Activated naive CD4-positive, alpha-beta T cell treated with anti-CD3 and anti-CD28 coated beads for 36 hours (primary cell): ENCODE data around the gene NACC2. TPM values are rescaled to one million over a fixed set of nuclear protein-coding genes. Genes with fewer than 3 reads are reported as not detected.

ENCODE experiments used
- CTCF ChIA-PET: fragments of 350-600 bp; sonication (Branson Sonifier 250); formaldehyde crosslinking; loops from one replicate; lab custom pipeline; 2021; ENCODE audit warnings: antibody characterized with exemption; lab: Charles Lee
- DNase-seq: peaks from one replicate; pipeline ENCODE4 v3.0.0-alpha.2; 2020
- H3K27ac Mint-ChIP-seq: one replicate; pipeline ENCODE4 v1.8.0; 2021; ENCODE audit warnings: mild to moderate bottlenecking, mixed read lengths
- H3K27me3 Mint-ChIP-seq: one replicate; pipeline ENCODE4 v1.8.0; 2021; ENCODE audit warnings: low read depth, mixed read lengths
- H3K36me3 Mint-ChIP-seq: one replicate; pipeline ENCODE4 v1.8.0; 2021; ENCODE audit warnings: low read depth, mixed read lengths
- H3K4me1 Mint-ChIP-seq: one replicate; pipeline ENCODE4 v1.8.0; 2021; ENCODE audit warnings: low read depth, mixed read lengths
- H3K4me3 Mint-ChIP-seq: one replicate; pipeline ENCODE4 v1.8.0; 2021; ENCODE audit warnings: mild to moderate bottlenecking, moderate library complexity, mixed read lengths
- H3K9me3 Mint-ChIP-seq: one replicate; pipeline ENCODE4 v1.8.0; 2021; ENCODE audit warnings: mixed read lengths
- intact Hi-C: fragments of 100-400 bp; cut with micrococcal nuclease; formaldehyde crosslinking; loops from one replicate; pipeline ENCODE4 v1.15.1; 2023
- total RNA-seq, 2 experiments: library from RNA; stranded (reverse); gene quantifications; one replicate each; pipeline ENCODE4 v1.2.3, GENCODE V29; 2021

NACC2 gene
- total RNA-seq, 2 experiments from 2014 or later, result 3.4 to 3.5 TPM

DNA sequence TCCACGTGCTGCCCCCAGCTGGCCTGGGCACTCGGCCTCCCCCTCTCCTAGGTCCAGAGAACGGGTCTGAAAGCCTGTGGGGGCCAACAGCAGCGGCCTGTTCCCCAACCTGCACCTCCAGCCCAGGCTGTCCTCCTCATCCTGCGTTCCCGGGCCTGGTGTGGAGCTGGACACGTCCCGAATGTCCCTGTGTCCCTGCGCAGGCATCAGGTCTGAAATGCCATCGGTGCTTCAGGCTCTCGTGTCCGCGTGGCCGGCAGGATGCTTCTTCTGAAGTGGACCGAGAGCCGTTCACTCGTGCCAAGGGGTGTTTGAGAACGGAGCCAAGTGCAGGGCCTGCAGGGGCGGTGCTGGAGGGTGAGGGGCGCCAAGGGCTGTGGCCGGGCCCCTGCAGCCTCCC is 109.2 kb downstream of the NACC2 start:
- CTCF ChIA-PET, result no interaction called here
- H3K9me3 Mint-ChIP-seq, result no peaks in the 10 kb centered on the region
- H3K36me3 Mint-ChIP-seq, result no peaks in the 10 kb centered on the region
- peaks cover 9% of the 10 kb centered on the region for H3K4me1 Mint-ChIP-seq
- H3K27ac Mint-ChIP-seq, result no peak overlapping the region
- no peak overlapping the region for H3K4me3 Mint-ChIP-seq
- intact Hi-C loops, result no loop called here
- DNase-seq, result no peak
- H3K27me3 Mint-ChIP-seq, result no peaks in the 10 kb centered on the region

DNA sequence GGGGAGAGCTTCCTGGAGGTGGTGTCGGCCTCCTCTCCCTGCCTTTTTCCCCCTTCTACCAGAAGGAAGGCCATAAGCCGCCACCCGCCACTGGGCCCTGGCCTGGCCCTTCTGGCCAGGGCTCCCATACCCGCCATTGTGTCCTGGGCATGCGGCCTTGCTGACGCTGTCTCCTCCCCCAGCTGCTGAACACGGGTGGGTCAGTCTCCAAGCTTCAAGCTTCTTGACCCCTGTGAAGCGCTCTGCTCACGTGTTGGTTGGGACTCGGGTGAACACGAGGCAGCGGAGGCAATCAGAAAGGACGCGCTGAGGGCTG is 109.7 kb downstream of the NACC2 start:
- Mint-ChIP-seq H3K9me3 (no peaks in the 10 kb centered on the region), H3K27me3 (no peaks in the 10 kb centered on the region), H3K4me1 (peaks cover 7% of the 10 kb centered on the region), H3K27ac (no peak overlapping the region), H3K4me3 (no peak overlapping the region), H3K36me3 (no peaks in the 10 kb centered on the region)
- CTCF ChIA-PET, result no interaction called here
- no peak for DNase-seq
- intact Hi-C loops, result no loop called here

DNA sequence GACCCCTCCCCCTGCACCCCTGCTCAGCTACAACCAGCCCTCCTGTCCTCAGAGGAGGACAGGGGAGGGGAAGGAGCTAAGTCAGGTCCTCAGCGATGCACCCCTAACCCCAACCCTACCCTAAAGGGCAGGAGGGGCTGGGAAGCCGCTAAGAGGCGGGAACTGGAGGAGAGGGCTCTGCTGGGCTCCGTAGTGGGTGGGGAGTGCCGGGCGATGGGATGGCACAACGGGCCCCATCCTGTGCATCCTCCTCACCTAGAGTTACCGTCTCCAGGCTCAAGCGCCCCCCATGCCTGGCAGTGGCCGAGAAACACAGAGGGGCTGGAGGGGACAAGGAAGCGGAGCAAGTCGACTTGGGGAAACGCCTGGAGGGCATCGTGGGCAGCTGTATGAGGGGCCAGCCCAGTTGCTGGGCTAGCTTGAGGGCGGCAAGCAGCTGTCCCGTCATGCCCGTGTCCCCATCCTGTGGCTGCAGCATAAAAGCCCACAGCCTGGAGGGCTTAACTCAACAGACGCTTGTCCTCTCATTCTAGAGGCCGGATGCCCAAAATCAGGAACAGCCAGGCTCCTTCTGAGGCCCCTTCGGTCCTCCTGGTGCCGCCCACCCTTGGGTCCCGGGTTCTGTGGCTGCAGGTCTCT is 110.9 kb downstream of the NACC2 start:
- Mint-ChIP-seq H3K9me3 (no peaks in the 10 kb centered on the region), H3K36me3 (no peaks in the 10 kb centered on the region), H3K27me3 (no peaks in the 10 kb centered on the region), H3K4me1 (peaks cover 5% of the 10 kb centered on the region), H3K27ac (no peak overlapping the region), H3K4me3 (no peak overlapping the region)
- intact Hi-C loops, result no loop called here
- DNase-seq, result no peak
- CTCF ChIA-PET, result no interaction called here

DNA sequence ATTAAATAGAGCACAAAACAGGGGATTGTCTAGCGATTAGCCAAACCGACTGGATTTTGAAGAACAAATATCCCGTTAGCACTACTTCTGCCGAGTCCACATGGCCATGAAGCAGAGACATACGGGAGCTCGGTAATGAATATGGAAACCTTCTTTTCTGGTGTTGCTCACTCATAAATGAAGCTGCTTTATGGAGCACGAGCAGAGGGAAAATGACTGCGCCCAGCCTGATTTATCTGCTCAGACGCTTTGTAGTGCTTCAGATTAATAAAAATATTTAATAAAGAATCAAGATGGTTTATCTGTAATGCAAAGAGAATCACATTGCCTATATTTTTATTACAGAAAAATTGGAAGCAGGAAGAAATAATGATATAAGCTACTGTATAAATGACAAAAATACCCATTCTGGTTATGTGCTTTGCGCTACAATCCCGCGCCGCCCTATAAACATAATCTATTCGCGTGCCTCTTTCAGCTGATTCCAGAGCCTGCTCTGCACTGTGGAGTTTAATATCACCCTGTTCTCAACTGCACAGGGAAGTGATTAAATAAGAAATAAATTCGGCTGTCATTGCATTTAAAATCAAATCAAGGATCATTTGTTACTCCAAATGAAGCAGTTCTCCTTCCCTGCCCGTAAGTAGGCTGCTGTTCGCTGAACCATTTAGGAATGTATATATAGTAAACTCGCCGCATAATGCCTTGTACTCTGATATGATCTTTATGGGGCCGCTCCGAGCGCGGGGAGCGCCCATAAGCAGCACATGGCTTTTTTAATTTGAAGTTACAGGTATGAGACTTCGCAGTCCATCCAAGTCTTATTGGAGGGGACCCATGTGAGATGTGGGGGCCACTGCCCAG is 111.6 kb downstream of the NACC2 start:
- H3K27ac Mint-ChIP-seq, result no peak overlapping the region
- intact Hi-C loops, result no loop called here

DNA sequence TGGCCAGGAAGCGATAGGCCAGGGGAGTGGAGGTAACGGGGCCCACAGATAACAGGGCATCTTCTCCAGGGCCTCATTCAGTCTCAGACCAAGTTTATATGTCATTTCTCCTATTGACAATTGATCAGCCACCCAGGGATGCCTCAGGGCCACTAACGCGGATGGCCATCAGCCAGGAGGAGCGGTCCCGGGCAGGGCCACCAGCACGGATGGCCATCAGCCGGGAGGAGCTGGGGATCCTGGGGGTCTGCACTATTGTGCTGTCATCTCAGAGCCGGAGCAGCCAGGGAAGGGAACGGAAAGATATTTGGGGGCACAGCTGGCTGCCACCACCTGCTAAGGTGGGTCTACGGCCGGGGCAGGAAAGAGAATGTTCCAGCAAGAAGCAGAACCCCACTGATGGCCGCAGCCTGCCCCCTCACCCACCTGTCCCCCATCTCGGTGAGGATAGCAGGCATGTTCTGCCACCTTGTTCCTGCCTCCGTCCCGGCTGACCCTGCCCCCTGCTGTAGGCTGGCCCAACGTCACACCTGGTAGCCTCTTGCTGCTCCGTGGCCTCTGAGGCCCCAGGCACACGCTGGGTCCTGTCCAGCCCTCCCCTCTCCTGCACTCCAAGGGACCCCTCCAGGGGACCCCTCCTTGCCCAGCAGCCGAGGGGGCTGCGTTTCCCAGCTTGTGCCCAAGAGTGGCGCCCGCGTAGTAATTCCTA is 112.4 kb downstream of the NACC2 start:
- H3K4me1 Mint-ChIP-seq, result peaks cover 11% of the 10 kb centered on the region
- H3K4me3 Mint-ChIP-seq, result no peak overlapping the region
- no peak overlapping the region for H3K27ac Mint-ChIP-seq
- CTCF ChIA-PET, result no interaction called here
- H3K27me3 Mint-ChIP-seq, result no peaks in the 10 kb centered on the region
- no peaks in the 10 kb centered on the region for H3K36me3 Mint-ChIP-seq
- H3K9me3 Mint-ChIP-seq, result no peaks in the 10 kb centered on the region
- intact Hi-C loops, result no loop called here
- no peak for DNase-seq

More for the DNA sequence above, 111.6 kb downstream of the NACC2 start:
- H3K27me3 Mint-ChIP-seq, result no peaks in the 10 kb centered on the region
- H3K4me1 Mint-ChIP-seq, result peaks cover 11% of the 10 kb centered on the region
- CTCF ChIA-PET, result no interaction called here
- DNase-seq, result no peak
- no peaks in the 10 kb centered on the region for H3K36me3 Mint-ChIP-seq
- H3K9me3 Mint-ChIP-seq, result no peaks in the 10 kb centered on the region
- H3K4me3 Mint-ChIP-seq, result no peak overlapping the region

DNA sequence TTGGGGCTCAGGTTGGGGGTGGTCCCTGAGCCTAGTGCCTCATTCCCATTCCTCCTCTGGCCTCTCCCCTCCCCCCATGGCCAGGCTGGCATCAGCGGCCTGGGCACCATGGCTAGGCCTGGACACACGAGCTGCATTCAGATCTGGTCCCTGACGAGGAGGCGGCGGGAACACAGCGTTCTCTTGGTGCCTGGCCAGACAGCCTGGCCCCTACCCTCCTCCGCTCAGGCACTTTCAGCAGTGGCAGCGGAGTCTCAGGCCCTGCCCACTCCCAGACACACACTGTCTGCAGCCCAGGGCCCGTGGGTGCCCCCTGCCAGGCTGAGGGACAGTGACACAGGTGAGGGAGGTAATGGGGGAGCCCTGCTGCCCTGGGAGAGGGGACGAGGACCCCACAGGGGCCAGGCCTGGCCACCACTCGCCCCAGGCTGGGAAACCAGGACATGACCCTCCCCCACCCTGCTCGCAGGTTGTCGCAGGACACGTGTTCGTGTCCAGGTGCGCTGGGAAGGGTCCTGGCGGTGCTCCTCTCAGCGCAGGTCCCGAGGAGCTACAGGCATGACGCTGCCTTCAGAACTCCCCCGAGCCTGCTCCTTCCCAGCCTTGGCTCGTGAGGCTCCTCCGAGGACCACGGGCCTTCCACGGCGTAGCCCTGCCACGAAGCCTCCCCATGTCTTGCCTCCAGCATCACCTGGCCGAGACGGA is 114.0 kb downstream of the NACC2 start:
- intact Hi-C loops, result no loop called here
- H3K4me3 Mint-ChIP-seq, result no peak overlapping the region
- CTCF ChIA-PET, result no interaction called here
- H3K27me3 Mint-ChIP-seq, result no peaks in the 10 kb centered on the region
- no peak overlapping the region for H3K27ac Mint-ChIP-seq
- H3K36me3 Mint-ChIP-seq, result no peaks in the 10 kb centered on the region
- H3K4me1 Mint-ChIP-seq, result peaks cover 11% of the 10 kb centered on the region
- DNase-seq, result no peak
- no peaks in the 10 kb centered on the region for H3K9me3 Mint-ChIP-seq

DNA sequence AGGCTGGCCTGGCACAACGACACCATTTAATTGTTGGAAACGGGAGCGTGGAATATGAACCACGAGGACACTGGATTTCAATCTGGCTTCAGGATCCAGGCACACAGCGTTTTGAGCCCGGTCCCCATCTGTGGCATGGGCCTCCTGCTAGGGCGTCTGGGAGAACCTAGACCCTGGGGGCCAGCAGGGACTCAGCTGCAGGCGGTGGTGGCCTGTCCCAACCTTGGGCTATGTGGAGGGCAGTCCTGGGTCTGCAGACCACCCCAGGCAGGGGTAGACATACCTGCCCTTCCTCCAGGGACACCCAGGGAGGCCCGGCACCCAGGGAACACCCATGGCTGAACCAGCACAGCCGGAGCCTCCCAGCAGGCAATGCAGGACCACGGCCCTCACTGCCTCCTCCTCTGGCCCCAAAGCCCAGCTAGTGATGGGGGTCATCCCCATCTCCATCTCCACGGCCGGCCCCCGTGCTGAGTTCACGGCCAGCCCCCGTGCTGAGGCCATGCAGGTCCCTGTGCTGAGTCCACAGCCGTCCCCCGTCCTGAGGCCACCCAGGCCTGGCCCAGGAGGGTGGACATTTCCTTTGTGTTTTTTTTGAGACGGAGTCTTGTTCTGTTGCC is 115.4 kb downstream of the NACC2 start:
- intact Hi-C loops, result no loop called here
- CTCF ChIA-PET, result interaction anchor here (1.3 kb wide), 1 partner anchor 13 kb away, joined by 3 read pairs; no protein-coding TSS in a partner anchor
- no peak overlapping the region for H3K4me3 Mint-ChIP-seq
- no peak for DNase-seq
- no peaks in the 10 kb centered on the region for H3K36me3 Mint-ChIP-seq
- no peak overlapping the region for H3K27ac Mint-ChIP-seq
- H3K27me3 Mint-ChIP-seq, result no peaks in the 10 kb centered on the region
- no peaks in the 10 kb centered on the region for H3K9me3 Mint-ChIP-seq
- peaks cover 11% of the 10 kb centered on the region for H3K4me1 Mint-ChIP-seq

DNA sequence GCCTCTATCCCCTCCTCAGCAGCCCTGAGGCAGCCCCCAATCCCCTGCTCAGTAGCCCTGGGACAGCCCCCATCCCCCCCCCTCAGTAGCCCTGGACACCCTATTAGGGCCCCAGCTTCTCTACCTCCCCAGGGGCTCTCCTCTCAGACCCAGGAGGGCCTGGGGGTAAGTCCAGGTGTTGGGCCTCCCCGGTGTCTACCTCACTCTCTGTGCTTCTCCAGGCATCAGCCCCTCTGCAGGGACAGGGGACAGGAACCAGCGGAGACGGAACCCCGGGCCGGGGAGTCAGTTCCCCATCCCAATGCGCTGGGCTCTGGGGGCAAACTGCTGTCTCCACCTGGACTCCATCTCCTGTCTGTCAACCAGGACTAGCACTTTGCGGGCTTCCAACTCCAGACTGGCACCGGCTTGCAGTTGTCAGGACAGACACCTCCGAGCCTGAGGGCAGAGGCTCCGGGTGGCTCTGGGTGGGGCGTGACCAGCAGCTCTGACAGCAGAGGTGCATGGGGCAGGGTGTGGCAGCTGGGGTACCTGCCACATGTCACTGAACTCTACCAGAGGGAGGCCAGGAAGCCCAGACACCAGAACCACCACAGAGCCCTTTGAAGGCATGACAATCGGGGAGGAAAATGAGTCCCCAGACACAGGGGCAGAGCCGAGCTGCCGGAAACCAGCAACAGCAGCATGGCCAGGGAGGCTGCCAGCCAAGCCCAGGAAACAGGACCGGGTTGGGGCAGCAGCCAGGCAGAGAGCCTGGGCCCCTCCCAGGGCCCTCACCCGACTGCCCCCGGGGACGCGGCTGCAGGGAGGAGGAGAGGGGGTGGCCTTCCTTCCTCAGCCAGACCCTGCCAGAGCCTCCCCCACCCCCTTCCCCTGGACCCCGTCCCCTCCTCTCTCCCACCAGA is 116.2 kb downstream of the NACC2 start:
- intact Hi-C loops, result no loop called here
- Mint-ChIP-seq H3K27ac (no peak overlapping the region), H3K4me1 (peaks cover 13% of the 10 kb centered on the region), H3K4me3 (no peak overlapping the region), H3K36me3 (no peaks in the 10 kb centered on the region), H3K27me3 (no peaks in the 10 kb centered on the region), H3K9me3 (no peaks in the 10 kb centered on the region)
- DNase-seq, result peak; percentile 70
- CTCF ChIA-PET, result interaction anchor here (1.3 kb wide), 1 partner anchor 12 kb away, joined by 3 read pairs; no protein-coding TSS in a partner anchor

DNA sequence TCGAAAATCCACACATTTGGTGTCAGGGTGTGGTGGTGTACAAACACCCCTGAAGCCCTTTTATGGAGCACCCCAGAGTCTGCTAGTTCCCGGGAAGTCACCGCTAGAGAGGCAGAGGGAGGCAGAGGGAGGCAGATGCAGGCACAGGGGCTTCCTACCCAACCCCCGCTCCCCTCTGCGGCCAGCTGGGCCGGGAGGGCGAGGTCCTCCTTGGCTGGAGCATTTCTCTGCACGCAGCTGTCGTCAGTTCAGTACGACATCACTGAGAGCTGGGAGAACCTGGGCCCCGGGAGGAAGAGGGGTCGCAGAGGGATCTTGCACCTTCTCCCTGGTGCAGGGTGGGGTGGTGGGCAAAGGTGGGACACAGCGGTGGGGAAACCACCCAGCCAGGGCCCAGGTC is 118.1 kb downstream of the NACC2 start:
- CTCF ChIA-PET, result no interaction called here
- no peaks in the 10 kb centered on the region for H3K27me3 Mint-ChIP-seq

DNA sequence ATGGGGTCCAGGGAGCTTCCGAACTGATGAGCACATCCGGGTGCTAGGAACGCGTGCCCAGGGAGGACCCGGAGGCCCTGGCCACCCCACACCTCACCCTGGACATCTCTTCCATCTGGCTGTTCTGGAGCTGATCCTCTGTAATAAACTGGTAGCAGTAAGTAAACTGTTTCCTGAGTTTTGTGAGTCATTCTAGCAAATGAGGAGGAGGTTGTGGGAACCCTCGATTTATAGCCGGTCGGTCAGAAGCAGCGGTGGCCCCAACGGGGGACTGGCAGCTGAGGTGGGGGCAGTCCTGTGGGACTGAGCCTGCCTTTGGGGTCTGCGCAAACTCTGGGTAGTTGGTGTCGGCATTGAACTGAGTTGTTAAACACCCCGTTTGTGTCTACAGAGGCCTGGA is 118.6 kb downstream of the NACC2 start:
- intact Hi-C loops, result no loop called here
- peaks cover 14% of the 10 kb centered on the region for H3K4me1 Mint-ChIP-seq
- no peak overlapping the region for H3K4me3 Mint-ChIP-seq
- CTCF ChIA-PET, result no interaction called here
- H3K27me3 Mint-ChIP-seq, result no peaks in the 10 kb centered on the region
- H3K27ac Mint-ChIP-seq, result no peak overlapping the region
- no peaks in the 10 kb centered on the region for H3K36me3 Mint-ChIP-seq
- DNase-seq, result no peak
- H3K9me3 Mint-ChIP-seq, result no peaks in the 10 kb centered on the region

More for the DNA sequence above, 118.1 kb downstream of the NACC2 start:
- intact Hi-C loops, result no loop called here
- no peak for DNase-seq
- no peaks in the 10 kb centered on the region for H3K9me3 Mint-ChIP-seq
- H3K36me3 Mint-ChIP-seq, result no peaks in the 10 kb centered on the region
- peaks cover 14% of the 10 kb centered on the region for H3K4me1 Mint-ChIP-seq
- no peak overlapping the region for H3K4me3 Mint-ChIP-seq
- no peak overlapping the region for H3K27ac Mint-ChIP-seq

DNA sequence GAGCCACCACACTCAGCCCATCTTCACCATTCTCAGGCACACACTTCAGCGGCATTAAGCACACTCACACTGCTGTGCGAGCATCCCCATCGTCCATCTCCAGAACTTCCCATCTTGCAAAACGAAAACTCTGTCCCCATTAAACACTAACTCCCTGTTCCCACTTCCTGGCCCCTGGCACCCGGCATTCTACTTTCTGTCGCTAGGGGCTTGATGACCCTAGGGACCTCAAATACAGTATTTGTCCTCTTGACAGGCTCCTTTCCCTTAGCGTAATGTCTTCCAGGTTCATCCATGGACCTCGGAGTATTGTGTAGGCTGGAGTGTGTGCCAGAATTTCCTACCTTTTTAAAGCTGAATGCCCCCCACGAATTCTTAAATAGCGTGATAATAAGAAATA is 119.3 kb downstream of the NACC2 start:
- H3K36me3 Mint-ChIP-seq, result no peaks in the 10 kb centered on the region
- H3K4me1 Mint-ChIP-seq, result peaks cover 14% of the 10 kb centered on the region
- no peaks in the 10 kb centered on the region for H3K27me3 Mint-ChIP-seq
- H3K4me3 Mint-ChIP-seq, result no peak overlapping the region
- intact Hi-C loops, result no loop called here
- CTCF ChIA-PET, result no interaction called here
- H3K27ac Mint-ChIP-seq, result no peak overlapping the region
- DNase-seq, result no peak
- H3K9me3 Mint-ChIP-seq, result no peaks in the 10 kb centered on the region
